Spleen (tissue), 11 donors: ENCODE data around the gene PCDHGA8. TPM values are rescaled to one million over a fixed set of nuclear protein-coding genes. Genes with fewer than 3 reads are reported as not detected.

Source experiments
- DNase-seq: peaks from one replicate; pipeline ENCODE4 v3.0.0-alpha.2; 2020
- H3K27ac ChIP-seq, 8 donors: fragments of 200-600 bp; sonication (generic) in 7 of 8; 1 replicate in 4 of 8; 2 replicates in 4 of 8; pipeline versions ENCODE4 v1.5.0 to v1.8.0; 2016 to 2021; ENCODE audit warnings: inconsistent platforms in 4 of 8, mild to moderate bottlenecking in 4 of 8, moderate library complexity in 1 of 8
- H3K27me3 ChIP-seq, 7 donors: fragments of 200-600 bp; sonication (generic) in 6 of 7; replicated peaks in 1 of 7; 1 replicate in 4 of 7; 2 replicates in 3 of 7; pipeline versions ENCODE4 v1.5.0 to v1.8.0; 2016 to 2021; ENCODE audit warnings: inconsistent platforms in 3 of 7, mild to moderate bottlenecking in 1 of 7
- H3K36me3 ChIP-seq, 6 donors: fragments of 200-600 bp; sonication (generic) in 5 of 6; 1 replicate in 4 of 6; 2 replicates in 2 of 6; pipeline versions ENCODE4 v1.5.0 to v1.8.0; 2016 to 2021; ENCODE audit warnings: inconsistent platforms in 2 of 6
- H3K4me1 ChIP-seq, 6 donors: fragments of 200-600 bp; sonication (generic) in 5 of 6; 1 replicate in 3 of 6; 2 replicates in 3 of 6; pipeline versions ENCODE4 v1.5.0 to v1.8.0; 2016 to 2021; ENCODE audit warnings: inconsistent platforms in 3 of 6
- H3K4me3 ChIP-seq, 8 donors: fragments of 200-600 bp; sonication (generic) in 7 of 8; 1 replicate in 4 of 8; 2 replicates in 4 of 8; pipeline versions ENCODE4 v1.5.0 to v1.8.0; 2016 to 2021; ENCODE audit warnings: inconsistent platforms in 4 of 8, mild to moderate bottlenecking in 4 of 8, moderate library complexity in 2 of 8
- H3K9me3 ChIP-seq, 8 donors: fragments of 200-600 bp; sonication (generic) in 7 of 8; 1 replicate in 4 of 8; 2 replicates in 4 of 8; pipeline versions ENCODE4 v1.5.0 to v1.8.0; 2016 to 2021; ENCODE audit warnings: inconsistent platforms in 4 of 8
- POLR2A ChIP-seq, 3 donors: fragments of 450-650 bp; IDR thresholded peaks; one replicate each; pipeline ENCODE4 v1.5.1; 2017; ENCODE audit warnings: antibody characterized with exemption in 3 of 3, mild to moderate bottlenecking in 1 of 3
- POLR2AphosphoS5 ChIP-seq, 3 donors: sonication (generic); formaldehyde crosslinking; IDR thresholded peaks; one replicate each; pipeline ENCODE4 v1.5.1; 2017; ENCODE audit warnings: antibody characterized with exemption in 3 of 3
- WGBS, 5 donors: extraction: QIAGEN DNeasy Blood & Tissue Kit in 3 of 5; methylation state at CpG; one replicate each; pipeline versions ENCODE4 v1.1.5 to v1.1.7; 2013 to 2018; 5-methylcytosine and 5-hydroxymethylcytosine counted together
- intact Hi-C: fragments of 100-400 bp; cut with DNase I; formaldehyde crosslinking; loops from one replicate; pipeline ENCODE4 v1.15.0; 2023; ENCODE audit warnings: low total_unique reads
- polyA plus RNA-seq, 3 donors: library from polyadenylated mRNA; stranded (reverse); fragments of 200-250 nt; gene quantifications; one replicate each; pipeline ENCODE4 v1.2.1, GENCODE V29; 2013
- total RNA-seq, 7 donors: library from RNA; depleted of rRNA in 3 of 7; stranded (reverse); fragments of >200 nt in 3 of 7; fragmentation: NEBNext Ultra II Directional in 4 of 7; extraction: Animal tissue kit (Norgen Biotek cat#: 25700) in 4 of 7; gene quantifications; one replicate each; pipeline versions ENCODE4 v1.1.0 to v1.2.1, GENCODE V29; 2016 to 2021
- TF ChIP-seq, protein P1 (sequence below), 11 experiments: fragments of 200-600 bp in 7 of 11; fragments of 450-650 bp in 4 of 11; sonication (generic) in 4 of 11; IDR thresholded peaks in 8 of 11; conservative IDR thresholded peaks in 3 of 11; 1 replicate in 7 of 11; 2 replicates in 4 of 11; pipeline versions ENCODE4 v1.4.0 to v1.8.0; 2016 to 2021; ENCODE audit warnings: antibody characterized with exemption in 11 of 11, inconsistent platforms in 4 of 11, mild to moderate bottlenecking in 1 of 11
- donor health status: healthy with polysubstance abuse.
- donor health status: DM: no; HTN: no; CAD: no; lungs with moderate emphysema.
- donor health status: DM: no; HTN: no; CAD: no.
- donor health status: Bipolar disorder and iron deficiency.
- donor health status: healthy.
- donor health status: DM: no; HTN: no; CAD: no.
- donor health status: DM: yes; HTN: yes; CAD: no.

PCDHGA8 gene
- total and polyA plus RNA-seq, 10 donors, result 0.04 to 3.9 (median 1.7) TPM; not detected in 1

DNA sequence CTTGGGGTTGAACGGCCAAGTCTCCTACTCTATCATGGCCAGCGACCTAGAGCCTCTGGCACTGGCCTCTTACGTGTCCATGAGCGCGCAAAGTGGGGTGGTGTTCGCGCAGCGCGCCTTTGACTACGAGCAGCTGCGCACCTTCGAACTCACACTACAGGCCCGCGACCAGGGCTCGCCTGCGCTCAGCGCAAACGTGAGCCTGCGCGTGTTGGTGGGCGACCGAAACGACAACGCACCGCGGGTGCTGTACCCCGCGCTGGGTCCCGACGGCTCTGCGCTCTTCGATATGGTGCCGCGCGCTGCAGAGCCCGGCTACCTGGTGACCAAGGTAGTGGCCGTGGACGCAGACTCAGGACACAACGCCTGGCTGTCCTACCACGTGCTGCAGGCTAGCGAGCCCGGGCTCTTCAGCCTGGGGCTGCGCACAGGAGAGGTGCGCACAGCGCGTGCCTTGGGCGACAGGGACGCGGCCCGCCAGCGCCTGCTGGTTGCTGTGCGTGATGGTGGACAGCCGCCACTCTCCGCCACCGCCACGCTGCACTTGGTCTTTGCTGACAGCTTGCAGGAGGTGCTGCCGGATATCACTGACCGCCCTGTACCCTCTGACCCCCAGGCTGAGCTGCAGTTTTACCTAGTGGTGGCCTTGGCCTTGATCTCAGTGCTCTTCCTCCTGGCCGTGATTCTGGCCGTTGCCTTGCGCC, 7.3 kb downstream of the PCDHGA8 start:
- Histone ChIP-seq H3K4me1 (no peaks in the 10 kb centered on the region), H3K27me3 (peaks cover 0 to 93% (median 23%) of the 10 kb centered on the region in 7 donors), H3K9me3 (peaks cover 7 to 96% (median 79%) of the 10 kb centered on the region in 8 donors), H3K4me3 (peak overlapping the region in 1 of 8 donors; percentile 4), H3K36me3 (peaks cover 0 to 7% (median 0%) of the 10 kb centered on the region in 6 donors), H3K27ac (no peak overlapping the region)
- DNase-seq, result no peak
- intact Hi-C loops, result no loop called here
- WGBS, 5 donors, result 30 to 40% (median 35%) methylated on average over 15 to 61 of the region's 61 CpGs
- TF ChIP-seq POLR2AphosphoS5 (IDR thresholded peaks at IDR 0.05), result no peak
- TF ChIP-seq, protein P1, sequence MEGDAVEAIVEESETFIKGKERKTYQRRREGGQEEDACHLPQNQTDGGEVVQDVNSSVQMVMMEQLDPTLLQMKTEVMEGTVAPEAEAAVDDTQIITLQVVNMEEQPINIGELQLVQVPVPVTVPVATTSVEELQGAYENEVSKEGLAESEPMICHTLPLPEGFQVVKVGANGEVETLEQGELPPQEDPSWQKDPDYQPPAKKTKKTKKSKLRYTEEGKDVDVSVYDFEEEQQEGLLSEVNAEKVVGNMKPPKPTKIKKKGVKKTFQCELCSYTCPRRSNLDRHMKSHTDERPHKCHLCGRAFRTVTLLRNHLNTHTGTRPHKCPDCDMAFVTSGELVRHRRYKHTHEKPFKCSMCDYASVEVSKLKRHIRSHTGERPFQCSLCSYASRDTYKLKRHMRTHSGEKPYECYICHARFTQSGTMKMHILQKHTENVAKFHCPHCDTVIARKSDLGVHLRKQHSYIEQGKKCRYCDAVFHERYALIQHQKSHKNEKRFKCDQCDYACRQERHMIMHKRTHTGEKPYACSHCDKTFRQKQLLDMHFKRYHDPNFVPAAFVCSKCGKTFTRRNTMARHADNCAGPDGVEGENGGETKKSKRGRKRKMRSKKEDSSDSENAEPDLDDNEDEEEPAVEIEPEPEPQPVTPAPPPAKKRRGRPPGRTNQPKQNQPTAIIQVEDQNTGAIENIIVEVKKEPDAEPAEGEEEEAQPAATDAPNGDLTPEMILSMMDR (IDR thresholded peaks at IDR 0.05 in 8 of 11, conservative IDR thresholded peaks at IDR 0.05 in 3 of 11), result no peak

DNA sequence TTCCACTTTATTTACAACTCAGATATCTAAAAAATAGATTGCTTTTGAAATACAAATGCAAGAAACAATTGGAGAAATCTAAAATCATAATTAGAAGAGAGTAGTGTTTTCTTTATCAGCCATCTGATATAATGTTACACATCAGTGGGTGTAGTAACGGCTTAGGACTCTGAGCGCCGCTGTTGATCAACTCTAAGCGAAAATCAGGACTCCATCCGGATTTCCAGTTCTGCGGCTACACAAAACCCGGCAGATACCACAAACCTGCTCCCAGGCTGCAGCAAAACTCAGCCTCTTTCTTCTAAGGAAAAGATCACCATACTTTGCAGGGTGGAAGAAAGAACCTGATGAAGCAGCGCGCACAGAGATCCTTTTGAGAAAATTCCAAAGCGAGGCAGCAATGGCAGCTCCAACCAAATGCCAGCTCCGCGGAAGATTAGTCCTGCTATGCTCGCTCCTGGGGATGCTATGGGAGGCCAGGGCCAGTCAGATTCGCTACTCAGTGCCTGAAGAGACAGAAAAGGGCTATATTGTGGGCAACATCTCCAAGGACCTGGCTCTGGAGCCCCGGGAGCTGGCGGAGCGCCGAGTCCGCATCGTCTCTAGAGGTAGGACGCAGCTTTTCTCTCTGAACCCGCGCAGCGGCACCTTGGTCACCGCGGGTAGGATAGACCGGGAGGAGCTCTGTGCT, 10.3 kb downstream of the PCDHGA8 start, which contains the start of gene PCDHGA9:
Gene PCDHGA9, plus strand, starts transcription at position 226 of the 691 bp plus-strand sequence. Its CDS starts 175 bp downstream, at position 401.
- Histone ChIP-seq H3K27me3 (peaks cover 0 to 94% (median 19%) of the 10 kb centered on the region in 7 donors), H3K27ac (no peak within 1 kb of the TSS), H3K4me1 (no peaks in the 10 kb centered on the region), H3K36me3 (peaks cover 0 to 7% (median 0%) of the 10 kb centered on the region in 6 donors), H3K4me3 (peak within 1 kb of the TSS in 4 of 8 donors; percentile 5 to 61 (median 23)), H3K9me3 (peaks cover 7 to 97% (median 89%) of the 10 kb centered on the region in 8 donors)
- intact Hi-C loops, result no loop called here
- WGBS, 5 donors, result 12 to 30% (median 20%) methylated on average over 23 to 27 of the region's 27 CpGs
- peak; percentile 59 for DNase-seq
- TF ChIP-seq POLR2A (IDR thresholded peaks at IDR 0.05), result no peak
- TF ChIP-seq, protein P1 (IDR thresholded peaks at IDR 0.05 in 8 of 11, conservative IDR thresholded peaks at IDR 0.05 in 3 of 11), result peak in 4 of 11 experiments; percentile 8 to 19 (median 16)

DNA sequence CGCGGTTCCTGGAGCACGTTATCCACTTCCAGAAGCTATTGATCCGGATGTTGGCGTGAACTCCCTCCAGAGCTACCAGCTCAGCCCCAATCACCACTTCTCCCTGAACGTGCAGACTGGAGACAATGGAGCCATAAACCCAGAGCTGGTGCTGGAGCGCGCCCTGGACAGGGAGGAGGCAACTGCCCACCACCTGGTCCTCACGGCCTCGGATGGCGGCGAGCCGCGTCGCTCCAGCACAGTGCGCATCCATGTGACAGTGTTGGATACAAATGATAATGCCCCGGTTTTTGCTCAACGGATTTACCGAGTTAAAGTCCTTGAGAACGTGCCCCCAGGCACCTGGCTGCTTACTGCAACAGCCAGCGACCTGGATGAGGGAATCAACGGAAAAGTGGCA, 11.0 kb downstream of the PCDHGA8 start:
- DNase-seq, result no peak
- TF ChIP-seq, protein P1 (IDR thresholded peaks at IDR 0.05 in 8 of 11, conservative IDR thresholded peaks at IDR 0.05 in 3 of 11), result no peak
- TF ChIP-seq POLR2A (IDR thresholded peaks at IDR 0.05), result no peak
- no peak for TF ChIP-seq POLR2AphosphoS5 (IDR thresholded peaks at IDR 0.05)
- Histone ChIP-seq H3K27me3 (peaks cover 0 to 97% (median 25%) of the 10 kb centered on the region in 7 donors), H3K9me3 (peaks cover 7 to 100% (median 92%) of the 10 kb centered on the region in 8 donors), H3K4me1 (no peaks in the 10 kb centered on the region), H3K4me3 (peak overlapping the region in 1 of 8 donors; percentile 61), H3K27ac (no peak overlapping the region), H3K36me3 (peaks cover 0 to 7% (median 0%) of the 10 kb centered on the region in 6 donors)
- intact Hi-C loops, result no loop called here
- 28 to 41% (median 34%) methylated on average over 20 to 22 of the region's 22 CpGs for WGBS, 5 donors
